ENCODE measurements around the gene MISP. TPM values are rescaled to one million over a fixed set of nuclear protein-coding genes. Genes with fewer than 3 reads are reported as not detected.

Gene MISP
- total RNA-seq, 5 donors from 2014 or later (not counting 1 experiment from before 2014, with no cell fraction given), result 0.10 to 0.16 (median 0.15) TPM; not detected in 2

Other genes with a start within 250 kb of the MISP start
- gene TPGS1, start 243.6 kb upstream of the MISP start, total RNA-seq, result 10 to 100 TPM; 22.2 to 44.4 (median 39.4) TPM
- gene CDC34, start 219.4 kb upstream of the MISP start, total RNA-seq, result 10 to 100 TPM; 35.4 to 52.6 (median 51.3) TPM
- gene GZMM, start 207.1 kb upstream of the MISP start, total RNA-seq, result 10 to 100 TPM; 66.2 to 91.0 (median 78.6) TPM
- 100 to 1,000 TPM in 4 of 5 donors, 10 to 100 TPM in 1; 89.3 to 165 (median 152) TPM for gene BSG, start 178.5 kb upstream of the MISP start, total RNA-seq
- gene HCN2, start 161.2 kb upstream of the MISP start, total RNA-seq, result 1 to 10 TPM in 4 of 5 donors, under 1 TPM in 1; 0.93 to 4.4 (median 3.6) TPM
- 100 to 1,000 TPM in 3 of 5 donors, 10 to 100 TPM in 2; 61.3 to 118 (median 103) TPM for gene POLRMT, start 117.6 kb upstream of the MISP start, total RNA-seq
- 1 to 10 TPM in 3 of 5 donors, under 1 TPM in 2; 0.35 to 3.9 (median 2.8) TPM for gene FGF22, start 111.2 kb upstream of the MISP start, total RNA-seq
- gene RNF126, start 87.9 kb upstream of the MISP start, total RNA-seq, result 100 to 1,000 TPM in 4 of 5 donors, 10 to 100 TPM in 1; 98.8 to 139 (median 118) TPM
- 1 to 10 TPM; 2.0 to 5.3 (median 4.1) TPM for gene FSTL3, start 74.7 kb upstream of the MISP start, total RNA-seq
- gene PRSS57, start 55.7 kb upstream of the MISP start, total RNA-seq, result 1 to 10 TPM in 3 of 5 donors, under 1 TPM in 1, not detected in 1; 0.86 to 2.5 (median 1.7) TPM
- gene PALM, start 42.2 kb upstream of the MISP start, total RNA-seq, result under 1 TPM in 4 of 5 donors, not detected in 1; 0.19 to 0.57 (median 0.41) TPM
- 100 to 1,000 TPM; 307 to 343 (median 316) TPM for gene PTBP1, start 46.3 kb downstream of the MISP start, total RNA-seq
- gene PLPPR3, start 70.8 kb downstream of the MISP start, total RNA-seq, result under 1 TPM in 3 of 5 donors, not detected in 2; 0.22 to 0.36 (median 0.26) TPM
- 1 to 10 TPM in 2 of 5 donors, under 1 TPM in 3; 0.20 to 1.2 (median 0.38) TPM for gene AZU1, start 76.7 kb downstream of the MISP start, total RNA-seq
- gene PRTN3, start 89.9 kb downstream of the MISP start, total RNA-seq, result under 1 TPM in 1 of 5 donors, not detected in 4; 0.50 TPM
- gene ELANE, start 101.2 kb downstream of the MISP start, total RNA-seq, result under 1 TPM in 1 of 5 donors, not detected in 4; 0.83 TPM
- gene CFD, start 108.6 kb downstream of the MISP start, total RNA-seq, result 10 to 100 TPM in 1 of 5 donors, 1 to 10 TPM in 4; 2.8 to 10.3 (median 5.6) TPM
- 100 to 1,000 TPM in 1 of 5 donors, 10 to 100 TPM in 4; 55.0 to 105 (median 92.4) TPM for gene MED16, start 142.1 kb downstream of the MISP start, total RNA-seq
- not detected for gene RNU6-9, start 142.4 kb downstream of the MISP start, total RNA-seq
- gene R3HDM4, start 162.1 kb downstream of the MISP start, total RNA-seq, result 100 to 1,000 TPM; 190 to 252 (median 220) TPM
- 1 to 10 TPM; 1.5 to 4.9 (median 2.8) TPM for gene KISS1R, start 166.2 kb downstream of the MISP start, total RNA-seq
- 10 to 100 TPM in 4 of 5 donors, 1 to 10 TPM in 1; 9.8 to 13.2 (median 12.0) TPM for gene ARID3A, start 174.9 kb downstream of the MISP start, total RNA-seq
- 10 to 100 TPM; 24.6 to 65.9 (median 53.5) TPM for gene WDR18, start 233.2 kb downstream of the MISP start, total RNA-seq
- gene GRIN3B, start 249.3 kb downstream of the MISP start, total RNA-seq, result under 1 TPM in 3 of 5 donors, not detected in 2; 0.07 to 0.44 (median 0.09) TPM

All from T-cell (primary cell).